CD4-positive, alpha-beta T cell treated with Interleukin-10 for 1 hour (primary cell): ENCODE results near the gene KIDINS220.

Source experiments
- DNase-seq: peaks from one replicate; pipeline ENCODE4 v3.0.0-alpha.2; 2020

Gene KIDINS220

DNA sequence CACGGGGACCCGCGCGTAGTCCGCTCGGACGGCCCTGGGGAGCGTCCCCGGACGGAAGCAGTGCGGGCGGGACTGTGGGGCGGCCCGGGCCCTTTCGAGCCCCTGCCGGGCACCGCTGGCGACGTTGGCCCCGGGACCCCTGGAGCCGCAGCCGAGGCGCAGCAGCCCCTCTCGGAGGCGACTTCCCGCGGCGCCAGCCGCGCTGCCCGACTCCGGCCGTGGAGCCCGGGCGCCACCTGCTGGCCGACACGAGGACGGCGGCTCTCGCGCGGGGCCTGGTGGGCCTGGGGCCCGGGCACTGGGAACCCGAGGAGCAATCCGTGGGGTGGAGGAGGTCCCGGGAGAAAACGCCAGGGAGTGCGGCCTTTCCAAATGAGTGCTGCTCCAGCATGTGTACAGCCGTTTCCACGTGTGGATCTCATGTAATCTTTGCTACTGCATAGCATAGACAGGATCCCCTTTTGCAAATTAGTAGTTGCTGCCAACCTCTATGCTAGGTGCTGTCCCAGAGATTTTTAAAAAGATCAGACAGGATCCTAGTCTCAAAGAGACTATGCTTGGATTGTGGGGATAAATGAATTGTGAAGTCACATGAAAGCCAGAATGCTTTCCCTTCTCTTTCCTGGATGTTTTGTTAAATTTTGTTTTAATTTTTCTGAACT lies 151.6 kb downstream of the KIDINS220 start:
- DNase-seq: peak; percentile 80

DNA sequence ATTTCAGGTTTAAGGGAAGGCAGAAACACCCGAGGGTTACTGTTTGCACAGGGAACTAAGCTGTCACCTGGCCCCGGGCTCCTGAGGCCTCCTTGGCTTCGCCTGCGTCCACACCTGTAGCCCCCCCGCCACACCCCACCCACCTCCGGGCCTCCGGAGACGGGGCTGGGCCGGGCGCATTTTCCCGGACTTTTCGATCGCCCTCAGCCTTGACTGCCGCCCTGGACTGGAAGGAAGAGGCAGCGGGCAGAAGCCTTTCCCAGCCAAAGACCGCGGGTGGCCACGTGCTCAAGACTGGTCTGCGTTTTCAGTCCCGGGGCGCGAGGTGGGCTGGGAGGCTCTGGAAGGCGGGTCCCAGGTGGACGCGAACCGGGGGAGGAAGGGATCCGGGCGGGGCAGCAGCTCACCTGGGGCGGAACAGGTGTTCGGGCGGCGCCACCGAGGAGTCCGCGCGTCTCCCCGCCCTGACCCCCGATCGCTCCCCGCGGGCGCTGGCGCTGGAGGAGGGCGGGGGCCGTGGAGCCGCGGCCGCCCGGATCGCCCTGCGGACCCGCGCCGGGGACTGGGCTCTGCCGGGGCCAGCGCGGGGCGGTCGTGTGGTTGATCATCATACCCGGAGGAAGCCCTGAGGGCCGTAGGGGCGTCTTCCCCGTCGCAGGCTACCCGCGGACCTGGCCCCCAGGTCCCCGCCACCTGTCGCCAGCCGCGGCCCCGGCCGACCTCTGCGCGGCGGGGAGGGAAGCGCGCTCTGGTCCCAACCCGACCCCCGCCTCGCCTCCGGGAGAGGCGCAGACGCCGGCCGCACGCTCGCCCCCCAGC lies 152.3 kb downstream of the KIDINS220 start:
- DNase-seq: peak; percentile 45

DNA sequence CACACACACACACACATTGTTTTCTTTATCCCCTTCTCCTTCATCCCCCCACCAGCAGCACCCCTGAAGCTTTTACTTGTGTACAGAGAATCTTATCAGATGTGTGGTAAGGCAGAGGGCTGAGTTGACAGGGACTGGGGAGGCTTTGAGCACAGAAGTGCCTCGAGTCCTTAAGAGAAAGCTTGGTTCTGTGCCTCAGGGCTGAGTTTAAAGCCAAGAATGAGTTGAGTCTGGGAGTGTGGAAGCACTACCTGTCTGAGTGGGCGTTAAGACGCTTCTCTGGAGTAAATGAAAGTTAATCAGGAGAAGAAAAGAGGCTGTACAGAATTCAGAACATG lies 152.9 kb downstream of the KIDINS220 start:
- DNase-seq: peak; percentile 60

DNA sequence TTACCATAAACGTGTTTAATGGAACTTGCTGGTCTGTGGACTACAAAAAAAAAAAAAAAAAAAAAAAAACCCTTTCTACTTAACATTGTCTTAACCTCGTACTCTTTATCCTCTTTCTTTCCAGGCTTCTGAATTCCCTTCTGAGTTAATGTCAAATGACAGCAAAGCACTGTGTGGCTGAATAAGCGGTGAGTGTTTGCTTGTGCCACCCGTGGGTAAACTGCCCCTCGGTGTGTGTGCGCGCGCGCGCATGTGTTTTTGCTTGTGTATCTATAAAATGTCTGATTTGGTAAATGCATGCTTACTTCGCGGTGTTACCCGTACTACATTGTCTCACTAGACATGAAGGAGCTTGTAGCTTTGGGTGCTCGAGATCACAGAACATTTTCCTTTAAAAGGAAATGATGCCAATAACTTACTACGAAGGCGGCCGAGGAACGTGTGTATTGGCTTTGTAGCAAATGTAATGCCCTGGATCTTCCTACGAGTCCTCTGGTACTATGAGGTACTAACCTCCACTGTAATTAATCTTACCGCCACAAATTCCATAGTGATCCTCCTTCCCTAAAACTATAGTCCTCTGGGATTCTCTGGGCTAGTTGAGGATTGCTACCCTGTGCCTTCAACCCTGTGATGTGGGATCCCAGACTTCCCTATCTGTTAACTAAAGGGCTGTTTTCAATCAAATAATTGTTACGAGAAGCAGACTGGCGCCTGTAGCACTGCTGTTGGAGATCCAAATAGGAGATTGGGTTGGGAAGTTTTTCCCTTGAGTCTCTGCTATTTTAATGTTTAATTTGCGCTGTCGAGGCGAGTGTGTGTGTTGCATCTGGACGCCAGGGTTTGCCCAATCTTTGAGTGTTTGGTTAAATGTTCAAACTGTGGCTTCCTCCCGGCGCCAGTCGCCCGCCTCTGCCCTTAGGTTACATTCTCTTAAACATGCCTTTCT lies 154.4 kb downstream of the KIDINS220 start:
- DNase-seq: peak; percentile 51

DNA sequence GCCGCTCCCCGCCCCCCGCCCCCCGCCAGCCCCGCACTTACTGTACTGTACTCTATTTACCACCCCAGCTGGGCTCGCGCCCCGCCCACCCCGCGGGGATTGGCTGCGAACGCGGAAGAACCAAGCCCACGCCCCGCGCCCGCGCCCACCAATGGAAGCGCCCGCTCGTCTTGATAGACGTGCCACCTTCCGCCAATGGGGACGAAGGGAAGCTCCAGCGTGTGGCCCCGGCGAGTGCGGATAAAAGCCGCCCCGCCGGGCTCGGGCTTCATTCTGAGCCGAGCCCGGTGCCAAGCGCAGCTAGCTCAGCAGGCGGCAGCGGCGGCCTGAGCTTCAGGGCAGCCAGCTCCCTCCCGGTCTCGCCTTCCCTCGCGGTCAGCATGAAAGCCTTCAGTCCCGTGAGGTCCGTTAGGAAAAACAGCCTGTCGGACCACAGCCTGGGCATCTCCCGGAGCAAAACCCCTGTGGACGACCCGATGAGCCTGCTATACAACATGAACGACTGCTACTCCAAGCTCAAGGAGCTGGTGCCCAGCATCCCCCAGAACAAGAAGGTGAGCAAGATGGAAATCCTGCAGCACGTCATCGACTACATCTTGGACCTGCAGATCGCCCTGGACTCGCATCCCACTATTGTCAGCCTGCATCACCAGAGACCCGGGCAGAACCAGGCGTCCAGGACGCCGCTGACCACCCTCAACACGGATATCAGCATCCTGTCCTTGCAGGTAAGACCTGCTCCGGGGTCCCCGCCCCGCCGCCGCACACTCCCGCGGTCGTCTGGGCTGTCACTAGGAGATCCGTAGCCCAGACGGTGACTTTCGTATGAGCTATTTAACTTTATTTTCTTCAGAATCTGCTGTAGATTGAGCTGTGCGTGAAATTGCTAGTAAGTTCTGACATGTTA lies 155.4 kb downstream of the KIDINS220 start, which contains the start of gene ID2:
ID2 (plus strand) TSS at position 271 of the 907 bp plus-strand sequence; CDS start at position 381, 110 bp downstream.
- DNase-seq: peak; percentile 99

DNA sequence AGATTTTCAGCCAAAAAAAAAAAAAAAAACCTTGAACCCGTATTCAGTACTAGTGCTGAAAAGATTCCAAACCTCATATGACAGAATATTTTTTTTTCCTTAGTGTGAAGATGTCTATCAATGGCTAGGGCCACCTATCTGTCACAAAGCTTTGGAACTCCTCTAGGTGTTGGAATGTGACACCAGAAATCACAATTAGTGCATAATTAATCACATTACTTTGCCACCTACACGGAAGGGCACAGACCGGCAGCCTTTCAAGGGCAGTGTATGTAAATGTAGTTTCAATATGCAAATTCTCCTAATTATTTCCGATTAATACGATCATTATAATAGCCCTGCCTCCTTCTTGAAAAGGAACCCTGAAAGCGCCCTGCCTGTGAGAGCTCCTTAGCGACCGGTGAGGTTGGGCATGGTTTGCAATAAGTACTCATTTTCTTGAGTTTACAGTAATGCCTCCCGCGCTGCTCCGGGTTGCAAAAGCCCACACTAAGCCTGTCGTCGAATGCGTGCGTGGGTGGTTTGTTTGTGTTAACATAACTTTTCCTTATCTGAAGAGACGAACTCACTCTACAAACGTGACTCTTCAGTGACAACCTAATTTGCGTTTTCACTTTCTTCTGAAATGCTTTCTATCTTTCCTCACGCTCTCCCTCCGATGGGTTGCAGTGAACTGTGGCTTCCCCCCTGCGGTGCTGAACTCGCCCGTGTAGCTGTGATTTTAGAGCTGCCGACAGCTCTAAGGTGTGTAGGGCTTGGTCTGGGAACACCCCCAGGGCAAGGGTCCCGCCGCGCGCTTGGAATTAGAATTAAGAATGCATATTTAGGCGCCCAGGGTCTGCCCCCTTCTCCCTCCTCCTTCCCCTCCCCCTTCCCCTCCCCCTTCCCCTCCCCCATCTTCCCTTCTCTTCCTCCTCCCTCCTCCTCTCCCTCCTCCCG lies 156.3 kb downstream of the KIDINS220 start:
- peak; percentile 72 for DNase-seq

DNA sequence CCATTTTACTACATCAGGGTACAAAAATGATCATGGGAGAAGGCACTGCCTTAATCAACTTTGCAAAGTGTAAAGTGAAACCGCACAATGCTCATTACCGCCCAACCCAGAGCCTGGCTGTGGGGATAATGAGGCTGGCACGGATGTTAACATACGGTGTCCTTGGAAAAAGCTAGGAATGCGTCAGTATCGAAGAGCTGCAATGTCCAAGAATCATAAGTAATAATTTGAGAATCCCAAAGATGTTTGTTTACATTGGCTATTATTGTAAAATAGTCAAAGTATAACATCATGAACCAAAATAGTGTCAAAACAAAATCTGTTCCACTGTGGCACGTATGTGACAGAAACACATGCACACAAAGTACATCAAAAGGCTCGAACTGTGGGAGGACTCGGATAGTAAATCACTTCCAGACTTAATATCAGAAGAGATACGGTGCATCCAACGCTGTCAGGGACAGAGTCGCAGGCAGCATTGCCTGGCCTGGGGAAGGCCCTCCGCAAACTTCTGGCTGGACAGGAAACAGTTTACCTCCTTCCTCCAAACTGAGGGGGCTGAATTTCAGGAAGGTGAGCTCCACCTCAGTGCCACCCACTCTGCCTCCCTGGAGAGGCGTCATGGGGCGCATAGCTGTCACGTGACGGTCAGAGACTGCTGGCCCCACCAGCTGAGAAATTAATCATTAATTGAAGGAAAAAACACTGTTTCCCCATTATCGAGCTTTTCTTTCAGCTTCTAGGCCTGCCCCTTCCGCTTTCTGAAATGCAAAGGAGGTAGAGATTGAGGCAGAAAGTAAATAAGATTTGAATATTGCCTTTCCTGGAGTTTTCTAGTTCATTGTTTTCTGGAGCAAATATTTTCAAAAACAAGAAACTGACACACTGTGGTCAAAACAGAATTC lies 157.3 kb downstream of the KIDINS220 start:
- DNase-seq: no peak

DNA sequence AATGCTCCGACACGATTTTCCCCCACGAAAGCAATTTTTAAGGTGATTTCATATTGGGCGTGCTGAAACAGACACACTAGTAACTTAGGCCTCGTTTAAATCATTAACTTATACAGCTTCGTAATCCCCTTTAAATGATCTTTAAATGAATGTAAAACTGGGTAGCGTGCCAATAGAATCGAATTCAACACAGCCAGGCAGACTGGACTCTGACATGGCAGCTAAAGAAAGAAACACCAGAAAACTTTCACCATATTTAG lies 157.9 kb downstream of the KIDINS220 start:
- no peak for DNase-seq
